B cell (primary cell): ENCODE results near the gene ZNF385A. TPM values are rescaled to one million over a fixed set of nuclear protein-coding genes. Genes with fewer than 3 reads are reported as not detected.

Experiments
- ATAC-seq: fragments of 200-7000 bp; cut with Tn5 transposase; one replicate; pipeline ENCODE4 v1.10.0; 2021; ENCODE audit warnings: low read depth, mild to moderate bottlenecking, moderate number of reproducible peaks, moderate library complexity
- CTCF ChIA-PET: fragments of 350-600 bp; sonication (Branson Sonifier 250); formaldehyde crosslinking; loops from one replicate; lab custom pipeline; 2021; ENCODE audit warnings: antibody characterized with exemption, inconsistent platforms; lab: Charles Lee
- POLR2A ChIA-PET: fragments of 350-600 bp; sonication (Branson Sonifier 250); formaldehyde crosslinking; loops from one replicate; lab custom pipeline; 2021; ENCODE audit warnings: antibody characterized with exemption; lab: Charles Lee
- DNase-seq: peaks from one replicate; pipeline ENCODE4 v3.0.0; 2013
- H2AFZ ChIP-seq: 2 replicates; pipeline ENCODE4 v1.6.1; 2012; ENCODE audit warnings: mild to moderate bottlenecking, low read depth, low read length; ENCODE audit not compliant: insufficient read depth, poor library complexity, severe bottlenecking
- H3K27ac ChIP-seq, 2 donors: 1 replicate in 1 of 2; 2 replicates in 1 of 2; pipeline ENCODE4 v1.5.1; 2012 to 2013; ENCODE audit warnings: low read length in 2 of 2, mild to moderate bottlenecking in 2 of 2, moderate library complexity in 1 of 2
- H3K27me3 ChIP-seq, 4 experiments: fragments of 200-600 bp in 1 of 4; sonication (generic) in 1 of 4; replicated peaks in 1 of 4; 1 replicate in 2 of 4; 2 replicates in 2 of 4; pipeline versions ENCODE4 v1.6.1 to v1.7.0; 2013 to 2016; ENCODE audit warnings: low read length in 3 of 4, mild to moderate bottlenecking in 2 of 4, mixed read lengths in 1 of 4, moderate library complexity in 1 of 4; ENCODE audit not compliant: insufficient read depth in 4 of 4, control insufficient read depth in 3 of 4; ENCODE audit errors: control extremely low read depth in 1 of 4
- H3K36me3 ChIP-seq, 2 experiments: replicated peaks in 1 of 2; 1 replicate in 1 of 2; 2 replicates in 1 of 2; pipeline versions ENCODE4 v1.6.1 to v1.7.1; 2013; ENCODE audit warnings: low read length in 1 of 2; ENCODE audit not compliant: insufficient read depth in 2 of 2, control insufficient read depth in 1 of 2; ENCODE audit errors: control extremely low read depth in 1 of 2, extremely low read depth in 1 of 2
- H3K4me1 ChIP-seq, 2 donors: fragments of 200-600 bp in 1 of 2; sonication (generic) in 1 of 2; 1 replicate in 1 of 2; 2 replicates in 1 of 2; pipeline versions ENCODE4 v1.5.1 to v1.6.1; 2013 to 2017; ENCODE audit warnings: low read length in 2 of 2; ENCODE audit not compliant: control insufficient read depth in 2 of 2, insufficient read depth in 2 of 2
- H3K4me2 ChIP-seq: replicated peaks from 2 replicates; pipeline ENCODE3; 2012; ENCODE audit warnings: mild to moderate bottlenecking, low read depth, low read length; ENCODE audit not compliant: poor library complexity, severe bottlenecking
- H3K4me3 ChIP-seq, 5 experiments: fragments of 200-600 bp in 1 of 5; sonication (generic) in 1 of 5; 1 replicate in 3 of 5; 2 replicates in 2 of 5; pipeline versions ENCODE4 v1.5.1 to v1.7.0; 2011 to 2016; ENCODE audit warnings: low read length in 4 of 5, mild to moderate bottlenecking in 4 of 5, low read depth in 2 of 5, control low read depth in 1 of 5, moderate library complexity in 1 of 5; ENCODE audit not compliant: insufficient read depth in 1 of 5; ENCODE audit errors: control extremely low read depth in 1 of 5, extremely low read depth in 1 of 5
- H3K79me2 ChIP-seq: fragments of 200-600 bp; sonication (generic); one replicate; pipeline ENCODE4 v1.6.0; 2016; ENCODE audit warnings: low read length; ENCODE audit not compliant: control insufficient read depth, insufficient read depth
- H3K9ac ChIP-seq: fragments of 200-600 bp; sonication (generic); 2 replicates; pipeline ENCODE4 v1.6.1; 2017; ENCODE audit warnings: mild to moderate bottlenecking, low read length, moderate library complexity
- H3K9me3 ChIP-seq, 3 donors: one replicate each; pipeline versions ENCODE4 v1.6.1 to v1.7.1; 2013; ENCODE audit warnings: low read length in 2 of 3; ENCODE audit not compliant: control insufficient read depth in 2 of 3, insufficient read depth in 1 of 3; ENCODE audit errors: control extremely low read depth in 1 of 3
- H4K20me1 ChIP-seq: 2 replicates; pipeline ENCODE4 v1.6.0; 2012; ENCODE audit warnings: mild to moderate bottlenecking, low read length; ENCODE audit not compliant: insufficient read depth, control insufficient read depth, poor library complexity, severe bottlenecking
- H3K27ac Mint-ChIP-seq: one replicate; pipeline ENCODE4 v1.8.0; 2021; ENCODE audit warnings: mixed read lengths
- H3K27me3 Mint-ChIP-seq: one replicate; pipeline ENCODE4 v1.8.0; 2021; ENCODE audit warnings: mixed read lengths
- H3K4me1 Mint-ChIP-seq: one replicate; pipeline ENCODE4 v1.8.0; 2021; ENCODE audit warnings: mixed read lengths
- H3K4me3 Mint-ChIP-seq: one replicate; pipeline ENCODE4 v1.8.0; 2021; ENCODE audit warnings: mixed read lengths
- H3K9me3 Mint-ChIP-seq: one replicate; pipeline ENCODE4 v1.8.0; 2022; ENCODE audit warnings: mixed read lengths; ENCODE audit not compliant: insufficient read depth
- EZH2 ChIP-seq: IDR thresholded peaks from 2 replicates; pipeline ENCODE4 v1.6.1; 2012; ENCODE audit warnings: borderline replicate concordance, low read depth, mild to moderate bottlenecking, moderate library complexity, low read length; ENCODE audit not compliant: insufficient read depth, poor library complexity, severe bottlenecking
- WGBS: methylation state at CpG from one replicate; pipeline ENCODE4 v1.1.5; 2013; ENCODE audit warnings: missing lambda C conversion rate; ENCODE audit not compliant: insufficient coverage; 5-methylcytosine and 5-hydroxymethylcytosine counted together
- intact Hi-C: fragments of 100-400 bp; cut with micrococcal nuclease; formaldehyde crosslinking; loops from one replicate; pipeline ENCODE4 v1.10.0; 2022
- polyA plus RNA-seq: library from polyadenylated mRNA; depleted of rRNA; stranded (reverse); fragments of >200 nt; gene quantifications from 2 replicates; pipeline ENCODE4 v1.2.3, GENCODE V29; 2012
- total RNA-seq, 2 donors: library from RNA; stranded (reverse); fragments of 120-200 nt in 1 of 2; gene quantifications; 1 replicate in 1 of 2; 2 replicates in 1 of 2; pipeline versions ENCODE4 v1.2.3 to v1.2.4, GENCODE V29; 2013 to 2022
- TF ChIP-seq, protein P1 (sequence below): fragments of 200-600 bp; IDR thresholded peaks from one replicate; pipeline ENCODE4 v1.8.0; 2022; ENCODE audit warnings: antibody characterized with exemption, mild to moderate bottlenecking

Gene ZNF385A
- total and polyA plus RNA-seq, 2 donors (not counting 1 experiment from before 2014, with no cell fraction given): 4.9 to 5.1 TPM

- Mint-ChIP-seq H3K4me3 (no peak overlapping the region), H3K27ac (no peak overlapping the region), H3K27me3 (no peaks in the 10 kb centered on the region), H3K9me3 (no peaks in the 10 kb centered on the region), H3K4me1 (peaks cover 19% of the 10 kb centered on the region)
- no peaks in the 10 kb centered on the region for H3K27me3 ChIP-seq
- TF ChIP-seq, protein P1, sequence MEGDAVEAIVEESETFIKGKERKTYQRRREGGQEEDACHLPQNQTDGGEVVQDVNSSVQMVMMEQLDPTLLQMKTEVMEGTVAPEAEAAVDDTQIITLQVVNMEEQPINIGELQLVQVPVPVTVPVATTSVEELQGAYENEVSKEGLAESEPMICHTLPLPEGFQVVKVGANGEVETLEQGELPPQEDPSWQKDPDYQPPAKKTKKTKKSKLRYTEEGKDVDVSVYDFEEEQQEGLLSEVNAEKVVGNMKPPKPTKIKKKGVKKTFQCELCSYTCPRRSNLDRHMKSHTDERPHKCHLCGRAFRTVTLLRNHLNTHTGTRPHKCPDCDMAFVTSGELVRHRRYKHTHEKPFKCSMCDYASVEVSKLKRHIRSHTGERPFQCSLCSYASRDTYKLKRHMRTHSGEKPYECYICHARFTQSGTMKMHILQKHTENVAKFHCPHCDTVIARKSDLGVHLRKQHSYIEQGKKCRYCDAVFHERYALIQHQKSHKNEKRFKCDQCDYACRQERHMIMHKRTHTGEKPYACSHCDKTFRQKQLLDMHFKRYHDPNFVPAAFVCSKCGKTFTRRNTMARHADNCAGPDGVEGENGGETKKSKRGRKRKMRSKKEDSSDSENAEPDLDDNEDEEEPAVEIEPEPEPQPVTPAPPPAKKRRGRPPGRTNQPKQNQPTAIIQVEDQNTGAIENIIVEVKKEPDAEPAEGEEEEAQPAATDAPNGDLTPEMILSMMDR: no peak
- TF ChIP-seq EZH2: no peak
- DNase-seq: no peak
- peaks cover 35% of the 10 kb centered on the region for H3K79me2 ChIP-seq
- no peaks in the 10 kb centered on the region for H3K9me3 ChIP-seq
- no peak overlapping the region for H2AFZ ChIP-seq
- H3K36me3 ChIP-seq: peaks cover 0 to 39% of the 10 kb centered on the region in 2 experiments
- ChIA-PET POLR2A (no interaction called here), CTCF (interaction anchor here (0.6 to 0.9 kb wide), 3 partner anchors 22 to 956 kb away, joined by 3 to 4 read pairs (median 3); no protein-coding TSS in a partner anchor)
- H4K20me1 ChIP-seq: peaks cover 8% of the 10 kb centered on the region
- no peak for ATAC-seq
- no peak overlapping the region for H3K9ac ChIP-seq
- WGBS: 100% methylated on average over 1 of the region's 2 CpGs
- H3K4me1 ChIP-seq: peaks cover 8 to 24% of the 10 kb centered on the region in 2 donors
- H3K4me2 ChIP-seq: no peak overlapping the region
- intact Hi-C loops: no loop called here
- H3K27ac ChIP-seq: no peak overlapping the region
- no peak overlapping the region for H3K4me3 ChIP-seq
These were observed 7.5 kb downstream of the ZNF385A start for GRCh38 chr12:54377007-54377406.

GRCh38 chr12:54376596-54376995 lies 7.9 kb downstream of the ZNF385A start:
- intact Hi-C loops: no loop called here
- Mint-ChIP-seq H3K4me1 (peaks cover 19% of the 10 kb centered on the region), H3K27me3 (no peaks in the 10 kb centered on the region), H3K9me3 (no peaks in the 10 kb centered on the region), H3K4me3 (no peak overlapping the region), H3K27ac (no peak overlapping the region)
- peaks cover 0 to 42% of the 10 kb centered on the region in 2 experiments for H3K36me3 ChIP-seq
- H3K79me2 ChIP-seq: peaks cover 33% of the 10 kb centered on the region
- no peaks in the 10 kb centered on the region for H3K9me3 ChIP-seq
- H4K20me1 ChIP-seq: peaks cover 8% of the 10 kb centered on the region
- ChIA-PET CTCF (interaction anchor here (0.6 to 0.9 kb wide), 3 partner anchors 23 to 956 kb away, joined by 3 to 4 read pairs (median 3); no protein-coding TSS in a partner anchor), POLR2A (no interaction called here)
- peaks cover 8 to 25% of the 10 kb centered on the region in 2 donors for H3K4me1 ChIP-seq
- H3K27me3 ChIP-seq: no peaks in the 10 kb centered on the region
- no peak overlapping the region for H3K4me3 ChIP-seq
- H3K4me2 ChIP-seq: no peak overlapping the region
- DNase-seq (no peak), ATAC-seq (no peak)
- no peak overlapping the region for H3K9ac ChIP-seq
- H2AFZ ChIP-seq: no peak overlapping the region
- TF ChIP-seq EZH2: no peak
- TF ChIP-seq, protein P1: no peak
- no peak overlapping the region for H3K27ac ChIP-seq
- 87% methylated on average over 3 of the region's 4 CpGs for WGBS
